Effector memory CD8-positive, alpha-beta T cell (primary cell): ENCODE measurements around the gene GPRIN3.

Experiments
- ATAC-seq: fragments of 150-1000 bp; cut with Tn5 transposase; replicated peaks from 2 replicates; pipeline ENCODE4 v1.10.0; 2021; ENCODE audit warnings: mild to moderate bottlenecking, moderate library complexity
- DNase-seq, 3 experiments: peaks; one replicate each; pipeline ENCODE4 v3.0.0; 2021
- H3K27ac Mint-ChIP-seq, 2 donors: one replicate each; pipeline ENCODE4 v1.8.0; 2022; ENCODE audit warnings: mild to moderate bottlenecking in 2 of 2, mixed read lengths in 2 of 2, moderate library complexity in 2 of 2
- H3K27me3 Mint-ChIP-seq, 2 donors: one replicate each; pipeline ENCODE4 v1.8.0; 2022; ENCODE audit warnings: mixed read lengths in 2 of 2
- H3K36me3 Mint-ChIP-seq: one replicate; pipeline ENCODE4 v1.8.0; 2022; ENCODE audit warnings: mild to moderate bottlenecking, moderate library complexity, mixed read lengths; ENCODE audit not compliant: insufficient read depth
- H3K4me1 Mint-ChIP-seq, 2 donors: one replicate each; pipeline ENCODE4 v1.8.0; 2022; ENCODE audit warnings: low read depth in 2 of 2, mixed read lengths in 2 of 2
- H3K4me3 Mint-ChIP-seq, 2 donors: one replicate each; pipeline ENCODE4 v1.8.0; 2022; ENCODE audit warnings: mild to moderate bottlenecking in 2 of 2, mixed read lengths in 2 of 2, moderate library complexity in 2 of 2
- H3K9me3 Mint-ChIP-seq, 2 donors: one replicate each; pipeline ENCODE4 v1.8.0; 2022; ENCODE audit warnings: mixed read lengths in 2 of 2

Gene GPRIN3

GRCh38 chr4:89242216-89242615 lies 65.4 kb downstream of the GPRIN3 start:
- peaks cover 18 to 28% of the 10 kb centered on the region in 2 donors for H3K4me1 Mint-ChIP-seq

GRCh38 chr4:89230271-89230670 lies 77.3 kb downstream of the GPRIN3 start:
- H3K9me3 Mint-ChIP-seq, result peaks cover 0 to 4% of the 10 kb centered on the region in 2 donors
- H3K27me3 Mint-ChIP-seq, result no peaks in the 10 kb centered on the region
- H3K4me3 Mint-ChIP-seq, result no peak overlapping the region
- H3K4me1 Mint-ChIP-seq, result peaks cover 7% of the 10 kb centered on the region in 2 donors
- no peak for DNase-seq
- peaks cover 5% of the 10 kb centered on the region for H3K36me3 Mint-ChIP-seq
- no peak for ATAC-seq
- no peak overlapping the region for H3K27ac Mint-ChIP-seq

More at GRCh38 chr4:89242216-89242615, 65.4 kb downstream of the GPRIN3 start:
- ATAC-seq, result no peak
- Mint-ChIP-seq H3K4me3 (no peak overlapping the region), H3K27ac (peak overlapping the region; percentile 56 to 93), H3K9me3 (no peaks in the 10 kb centered on the region), H3K27me3 (no peaks in the 10 kb centered on the region), H3K36me3 (peaks cover 22% of the 10 kb centered on the region)
- no peak for DNase-seq

GRCh38 chr4:89226665-89227574 lies 80.7 kb downstream of the GPRIN3 start:
- no peaks in the 10 kb centered on the region for H3K9me3 Mint-ChIP-seq
- peak; percentile 72 to 79 (median 78) for DNase-seq
- H3K27ac Mint-ChIP-seq, result no peak overlapping the region
- H3K36me3 Mint-ChIP-seq, result no peaks in the 10 kb centered on the region
- peaks cover 0 to 6% of the 10 kb centered on the region in 2 donors for H3K27me3 Mint-ChIP-seq
- H3K4me1 Mint-ChIP-seq, result peaks cover 3 to 7% of the 10 kb centered on the region in 2 donors
- peak; percentile 98 for ATAC-seq
- peak overlapping the region; percentile 6 to 20 for H3K4me3 Mint-ChIP-seq

- H3K27ac Mint-ChIP-seq, result no peak overlapping the region
- ATAC-seq (peak; percentile 52), DNase-seq (no peak)
- H3K4me1 Mint-ChIP-seq, result peaks cover 3 to 6% of the 10 kb centered on the region in 2 donors
- no peak overlapping the region for H3K4me3 Mint-ChIP-seq
- H3K27me3 Mint-ChIP-seq, result peaks cover 0 to 18% of the 10 kb centered on the region in 2 donors
- H3K36me3 Mint-ChIP-seq, result no peaks in the 10 kb centered on the region
- H3K9me3 Mint-ChIP-seq, result no peaks in the 10 kb centered on the region
These were observed 85.4 kb downstream of the GPRIN3 start for GRCh38 chr4:89222170-89222569.

GRCh38 chr4:89221167-89221867 lies 86.3 kb downstream of the GPRIN3 start:
- no peak for DNase-seq
- Mint-ChIP-seq H3K27me3 (peaks cover 0 to 18% of the 10 kb centered on the region in 2 donors), H3K9me3 (no peaks in the 10 kb centered on the region), H3K27ac (no peak overlapping the region), H3K36me3 (no peaks in the 10 kb centered on the region), H3K4me3 (no peak overlapping the region), H3K4me1 (peaks cover 0 to 3% of the 10 kb centered on the region in 2 donors)
- ATAC-seq, result no peak

- Mint-ChIP-seq H3K36me3 (no peaks in the 10 kb centered on the region), H3K27me3 (peaks cover 7 to 28% of the 10 kb centered on the region in 2 donors), H3K9me3 (no peaks in the 10 kb centered on the region), H3K4me1 (peaks cover 0 to 3% of the 10 kb centered on the region in 2 donors), H3K27ac (no peak overlapping the region), H3K4me3 (no peak overlapping the region)
- no peak for DNase-seq
- ATAC-seq, result no peak
These were observed 89.0 kb downstream of the GPRIN3 start for GRCh38 chr4:89218587-89218986.

GRCh38 chr4:89217604-89218003 lies 90.0 kb downstream of the GPRIN3 start:
- H3K4me1 Mint-ChIP-seq, result peaks cover 0 to 3% of the 10 kb centered on the region in 2 donors
- peaks cover 12 to 34% of the 10 kb centered on the region in 2 donors for H3K27me3 Mint-ChIP-seq
- DNase-seq (no peak), ATAC-seq (no peak)
- no peak overlapping the region for H3K27ac Mint-ChIP-seq
- H3K9me3 Mint-ChIP-seq, result no peaks in the 10 kb centered on the region
- no peak overlapping the region for H3K4me3 Mint-ChIP-seq
- no peaks in the 10 kb centered on the region for H3K36me3 Mint-ChIP-seq

- ATAC-seq, result no peak
- Mint-ChIP-seq H3K27me3 (peaks cover 18 to 34% of the 10 kb centered on the region in 2 donors), H3K4me3 (no peak overlapping the region), H3K27ac (no peak overlapping the region), H3K4me1 (no peaks in the 10 kb centered on the region), H3K36me3 (no peaks in the 10 kb centered on the region), H3K9me3 (no peaks in the 10 kb centered on the region)
- no peak for DNase-seq
These were observed 90.7 kb downstream of the GPRIN3 start for GRCh38 chr4:89216866-89217265.

- Mint-ChIP-seq H3K36me3 (no peaks in the 10 kb centered on the region), H3K27ac (no peak overlapping the region), H3K9me3 (no peaks in the 10 kb centered on the region), H3K27me3 (peaks cover 19 to 34% of the 10 kb centered on the region in 2 donors), H3K4me1 (no peaks in the 10 kb centered on the region), H3K4me3 (no peak overlapping the region)
- no peak for DNase-seq
- no peak for ATAC-seq
These were observed 91.2 kb downstream of the GPRIN3 start for GRCh38 chr4:89216422-89216821.

GRCh38 chr4:89215736-89216135 lies 91.9 kb downstream of the GPRIN3 start:
- ATAC-seq (no peak), DNase-seq (no peak)
- Mint-ChIP-seq H3K9me3 (no peaks in the 10 kb centered on the region), H3K27ac (no peak overlapping the region), H3K4me3 (no peak overlapping the region), H3K4me1 (no peaks in the 10 kb centered on the region), H3K27me3 (peaks cover 19 to 34% of the 10 kb centered on the region in 2 donors), H3K36me3 (no peaks in the 10 kb centered on the region)

GRCh38 chr4:89214308-89214707 lies 93.3 kb downstream of the GPRIN3 start:
- Mint-ChIP-seq H3K27me3 (peaks cover 19 to 23% of the 10 kb centered on the region in 2 donors), H3K4me3 (no peak overlapping the region), H3K4me1 (no peaks in the 10 kb centered on the region), H3K27ac (no peak overlapping the region), H3K36me3 (no peaks in the 10 kb centered on the region), H3K9me3 (no peaks in the 10 kb centered on the region)
- ATAC-seq (no peak), DNase-seq (no peak)

GRCh38 chr4:89213382-89213701 lies 94.3 kb downstream of the GPRIN3 start:
- Mint-ChIP-seq H3K4me3 (no peak overlapping the region), H3K36me3 (no peaks in the 10 kb centered on the region), H3K4me1 (no peaks in the 10 kb centered on the region), H3K27me3 (peaks cover 19 to 29% of the 10 kb centered on the region in 2 donors), H3K27ac (no peak overlapping the region), H3K9me3 (no peaks in the 10 kb centered on the region)
- DNase-seq (no peak), ATAC-seq (no peak)

GRCh38 chr4:89212666-89213381 lies 94.8 kb downstream of the GPRIN3 start:
- Mint-ChIP-seq H3K4me1 (no peaks in the 10 kb centered on the region), H3K9me3 (no peaks in the 10 kb centered on the region), H3K4me3 (no peak overlapping the region), H3K27me3 (peaks cover 19 to 35% of the 10 kb centered on the region in 2 donors), H3K27ac (no peak overlapping the region), H3K36me3 (no peaks in the 10 kb centered on the region)
- ATAC-seq (no peak), DNase-seq (no peak)
